Measurements from ENCODE around the gene TRIM56.

The TRIM56 gene

DNA sequence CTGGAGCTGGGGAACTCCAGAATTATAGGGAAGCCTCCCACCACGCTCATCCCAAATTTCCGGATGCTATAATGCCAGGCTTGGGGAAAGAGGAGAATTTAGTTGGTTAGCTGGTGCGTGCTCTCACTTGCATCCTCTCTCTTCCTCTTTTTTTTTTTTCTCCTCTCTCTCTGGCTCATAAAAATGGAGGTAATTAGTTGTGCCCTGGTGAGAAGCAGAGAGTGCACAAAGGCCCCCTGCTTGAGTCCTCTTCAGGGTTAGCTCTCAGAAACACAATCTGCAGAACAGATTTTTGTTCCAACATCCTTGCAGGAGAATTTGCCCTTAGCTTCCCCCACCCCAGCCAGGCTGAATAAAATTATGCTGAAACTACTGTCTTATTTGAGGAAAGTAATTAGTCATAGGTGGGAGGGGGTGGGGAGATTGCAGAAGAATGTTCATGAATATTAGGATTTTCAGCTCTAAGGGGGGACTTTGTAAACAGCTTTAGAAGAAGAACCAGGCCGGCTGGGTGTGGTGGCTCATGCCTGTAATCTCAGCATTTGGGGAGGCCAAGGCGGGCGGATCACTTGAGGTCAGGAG is 49.2 kb downstream of the TRIM56 start:
- DNase-seq, result peak in 1 of 2 experiments; percentile 12

DNA sequence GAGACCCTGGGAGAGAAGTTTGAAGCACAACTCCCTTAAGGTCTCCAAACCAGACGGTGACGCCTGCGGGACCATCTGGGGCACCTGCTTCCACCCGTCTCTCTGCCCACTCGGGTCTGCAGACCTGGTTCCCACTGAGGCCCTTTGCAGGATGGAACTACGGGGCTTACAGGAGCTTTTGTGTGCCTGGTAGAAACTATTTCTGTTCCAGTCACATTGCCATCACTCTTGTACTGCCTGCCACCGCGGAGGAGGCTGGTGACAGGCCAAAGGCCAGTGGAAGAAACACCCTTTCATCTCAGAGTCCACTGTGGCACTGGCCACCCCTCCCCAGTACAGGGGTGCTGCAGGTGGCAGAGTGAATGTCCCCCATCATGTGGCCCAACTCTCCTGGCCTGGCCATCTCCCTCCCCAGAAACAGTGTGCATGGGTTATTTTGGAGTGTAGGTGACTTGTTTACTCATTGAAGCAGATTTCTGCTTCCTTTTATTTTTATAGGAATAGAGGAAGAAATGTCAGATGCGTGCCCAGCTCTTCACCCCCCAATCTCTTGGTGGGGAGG is 52.5 kb downstream of the TRIM56 start:
- DNase-seq, result no peak

DNA sequence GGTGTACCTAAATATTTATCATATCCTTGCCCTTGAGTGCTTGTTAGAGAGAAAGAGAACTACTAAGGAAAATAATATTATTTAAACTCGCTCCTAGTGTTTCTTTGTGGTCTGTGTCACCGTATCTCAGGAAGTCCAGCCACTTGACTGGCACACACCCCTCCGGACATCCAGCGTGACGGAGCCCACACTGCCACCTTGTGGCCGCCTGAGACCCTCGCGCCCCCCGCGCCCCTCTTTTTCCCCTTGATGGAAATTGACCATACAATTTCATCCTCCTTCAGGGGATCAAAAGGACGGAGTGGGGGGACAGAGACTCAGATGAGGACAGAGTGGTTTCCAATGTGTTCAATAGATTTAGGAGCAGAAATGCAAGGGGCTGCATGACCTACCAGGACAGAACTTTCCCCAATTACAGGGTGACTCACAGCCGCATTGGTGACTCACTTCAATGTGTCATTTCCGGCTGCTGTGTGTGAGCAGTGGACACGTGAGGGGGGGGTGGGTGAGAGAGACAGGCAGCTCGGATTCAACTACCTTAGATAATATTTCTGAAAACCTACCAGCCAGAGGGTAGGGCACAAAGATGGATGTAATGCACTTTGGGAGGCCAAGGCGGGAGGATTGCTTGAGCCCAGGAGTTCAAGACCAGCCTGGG is 53.1 kb downstream of the TRIM56 start:
- peak; percentile 71 to 86 for DNase-seq

DNA sequence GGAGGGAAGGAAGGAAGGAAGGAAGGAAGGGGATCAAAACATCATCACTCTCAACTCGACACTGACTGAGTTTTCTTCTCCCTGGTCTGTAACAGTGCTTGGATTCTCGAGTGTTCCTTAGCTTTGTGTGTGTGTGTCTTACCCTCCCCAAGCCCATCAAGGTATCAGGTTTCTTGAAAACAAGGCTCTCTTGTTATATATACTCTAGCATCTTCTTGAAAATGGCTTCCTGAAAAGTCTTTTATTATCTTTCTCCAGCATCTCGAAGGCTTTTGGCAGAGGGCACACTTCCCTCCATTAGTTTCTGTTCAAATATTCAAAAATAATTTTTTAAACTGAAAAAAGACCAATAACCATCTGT is 55.0 kb downstream of the TRIM56 start:
- no peak for DNase-seq

DNA sequence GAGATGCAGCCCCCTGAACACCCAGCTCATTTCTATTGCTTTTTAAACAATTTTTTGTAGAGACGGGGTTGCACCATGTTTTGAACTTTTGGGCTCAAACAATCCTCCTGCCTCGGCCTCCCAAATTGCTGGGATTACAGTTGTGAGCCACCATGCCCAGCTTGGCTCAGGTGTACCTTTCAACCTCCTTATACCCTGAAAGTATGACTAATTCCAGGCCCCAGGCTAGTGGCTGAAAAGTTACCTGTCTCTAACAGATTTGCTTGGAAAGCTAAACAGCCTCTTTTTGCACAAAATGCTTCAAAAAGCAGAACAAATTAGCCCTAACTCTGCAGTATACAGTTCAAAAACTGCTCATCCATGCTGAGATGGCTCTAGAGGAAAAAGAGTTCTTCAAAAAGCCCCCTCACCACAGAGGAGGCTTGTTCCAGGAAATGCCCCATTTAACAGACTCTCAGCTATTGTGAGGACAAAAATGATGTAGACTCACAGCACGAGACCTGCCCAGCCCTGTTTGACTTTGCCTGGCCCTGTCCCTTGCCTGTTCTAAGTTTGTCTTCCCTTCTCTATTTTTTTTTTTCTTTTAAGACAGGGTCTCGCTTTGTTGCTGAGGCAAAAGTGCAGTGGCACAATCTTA is 55.6 kb downstream of the TRIM56 start:
- DNase-seq, result no peak

All from NCI-H2081 (cell line).